IMR-90 (cell line): Measurements from ENCODE around the gene MIEF1. TPM values are rescaled to one million over a fixed set of nuclear protein-coding genes. Genes with fewer than 3 reads are reported as not detected.

Experiments used
- ATAC-seq: fragments of 200-7000 bp; cut with Tn5 transposase; 2 replicates; pipeline ENCODE4 v1.9.1; 2020; ENCODE audit warnings: low read depth, mild to moderate bottlenecking, moderate library complexity
- BruUV-seq: library from RNA; stranded (reverse); fragments of 400-500 nt; replicated peaks from 2 replicates; lab custom pipeline; 2021; lab: Mats Ljungman, UMichigan
- CTCF ChIA-PET: fragments of 300-600 bp; formaldehyde crosslinking; extraction: SDS; loops from one replicate; lab custom pipeline; 2021; ENCODE audit warnings: antibody characterized with exemption; lab: Yijun Ruan, JAX
- POLR2A ChIA-PET: fragments of 300-600 bp; sonication (Branson Sonifier 250); formaldehyde crosslinking; loops from one replicate; lab custom pipeline; 2022; ENCODE audit warnings: antibody characterized with exemption; ENCODE audit not compliant: unreplicated experiment; lab: Charles Lee
- DNase-seq: peaks from one replicate; pipeline ENCODE4 v3.0.0; 2013
- H2AFZ ChIP-seq: replicated peaks from 2 replicates; pipeline ENCODE3; 2013; ENCODE audit warnings: low read length, mild to moderate bottlenecking; ENCODE audit not compliant: poor library complexity
- H2AK5ac ChIP-seq: 2 replicates; pipeline ENCODE4 v1.6.1; 2013; ENCODE audit warnings: low read depth, low read length, inconsistent platforms
- H2AK9ac ChIP-seq: replicated peaks from 2 replicates; pipeline ENCODE3; 2013; ENCODE audit warnings: mild to moderate bottlenecking, low read depth, low read length, moderate library complexity; ENCODE audit not compliant: poor library complexity
- H2BK120ac ChIP-seq: 2 replicates; pipeline ENCODE4 v1.6.1; 2013; ENCODE audit warnings: low read depth, low read length, inconsistent platforms
- H2BK15ac ChIP-seq: 3 replicates; pipeline ENCODE4 v1.6.1; 2013; ENCODE audit warnings: low read depth, low read length, inconsistent platforms
- H2BK20ac ChIP-seq: 2 replicates; pipeline ENCODE4 v1.6.1; 2013; ENCODE audit warnings: low read depth, mild to moderate bottlenecking, inconsistent platforms, low read length, moderate library complexity
- H2BK5ac ChIP-seq: 2 replicates; pipeline ENCODE4 v1.6.1; 2013; ENCODE audit warnings: mild to moderate bottlenecking, low read depth, low read length, inconsistent platforms; ENCODE audit not compliant: poor library complexity, severe bottlenecking
- H3K14ac ChIP-seq: replicated peaks from 2 replicates; pipeline ENCODE4 v1.6.1; 2013; ENCODE audit warnings: low read depth, low read length, inconsistent platforms
- H3K18ac ChIP-seq: 2 replicates; pipeline ENCODE4 v1.6.1; 2013; ENCODE audit warnings: low read depth, low read length, control low read depth
- H3K23ac ChIP-seq: 2 replicates; pipeline ENCODE4 v1.6.1; 2013; ENCODE audit warnings: low read depth, low read length, inconsistent platforms
- H3K27ac ChIP-seq: 2 replicates; pipeline ENCODE4 v1.5.1; 2013; ENCODE audit warnings: mild to moderate bottlenecking, control low read depth, low read length; ENCODE audit not compliant: insufficient read depth
- H3K27me3 ChIP-seq: 2 replicates; pipeline ENCODE4 v1.6.1; 2013; ENCODE audit warnings: low read length; ENCODE audit not compliant: control insufficient read depth, insufficient read depth
- H3K36me3 ChIP-seq: 2 replicates; pipeline ENCODE4 v1.6.1; 2013; ENCODE audit warnings: low read length, mixed read lengths; ENCODE audit not compliant: control insufficient read depth, insufficient read depth
- H3K4ac ChIP-seq: 2 replicates; pipeline ENCODE4 v1.6.1; 2013; ENCODE audit warnings: low read depth, low read length, inconsistent platforms
- H3K4me1 ChIP-seq: 2 replicates; pipeline ENCODE4 v1.6.1; 2013; ENCODE audit warnings: low read length, mixed read lengths; ENCODE audit not compliant: control insufficient read depth, insufficient read depth
- H3K4me2 ChIP-seq: 2 replicates; pipeline ENCODE4 v1.6.1; 2013; ENCODE audit warnings: low read depth, mild to moderate bottlenecking, control low read depth, low read length, moderate library complexity
- H3K4me3 ChIP-seq: 2 replicates; pipeline ENCODE4 v1.5.1; 2013; ENCODE audit warnings: low read depth, mild to moderate bottlenecking, control low read depth, low read length, moderate library complexity; ENCODE audit not compliant: insufficient read depth
- H3K56ac ChIP-seq: 2 replicates; pipeline ENCODE4 v1.6.1; 2013; ENCODE audit warnings: low read length, inconsistent platforms; ENCODE audit not compliant: insufficient read depth; ENCODE audit errors: extremely low read depth
- H3K79me1 ChIP-seq, 2 experiments: 2 replicates each; pipeline ENCODE4 v1.6.1; 2013; ENCODE audit warnings: low read length in 2 of 2, inconsistent platforms in 1 of 2, low read depth in 1 of 2
- H3K9ac ChIP-seq: 2 replicates; pipeline ENCODE4 v1.6.1; 2013; ENCODE audit warnings: low read depth, low read length, control low read depth
- H3K9me1 ChIP-seq: 2 replicates; pipeline ENCODE4 v1.6.1; 2013; ENCODE audit warnings: low read length, inconsistent platforms; ENCODE audit not compliant: insufficient read depth
- H3K9me3 ChIP-seq: 2 replicates; pipeline ENCODE4 v1.6.1; 2013; ENCODE audit warnings: low read length; ENCODE audit not compliant: control insufficient read depth, insufficient read depth
- H4K20me1 ChIP-seq: 2 replicates; pipeline ENCODE4 v1.6.1; 2013; ENCODE audit warnings: low read length, inconsistent platforms; ENCODE audit not compliant: insufficient read depth
- H4K5ac ChIP-seq: 2 replicates; pipeline ENCODE4 v1.6.1; 2013; ENCODE audit warnings: mild to moderate bottlenecking, low read depth, low read length, control low read depth
- H4K8ac ChIP-seq, 2 experiments: 2 replicates each; pipeline ENCODE4 v1.6.1; 2013; ENCODE audit warnings: low read depth in 2 of 2, low read length in 2 of 2, control low read depth in 1 of 2, inconsistent platforms in 1 of 2
- H4K91ac ChIP-seq: 2 replicates; pipeline ENCODE4 v1.6.1; 2013; ENCODE audit warnings: low read depth, low read length, inconsistent platforms; ENCODE audit not compliant: insufficient read depth
- POLR2A ChIP-seq: IDR thresholded peaks from 2 replicates; pipeline ENCODE4 v1.6.1; 2012; ENCODE audit warnings: mild to moderate bottlenecking, low read depth, low read length
- RAD21 ChIP-seq: IDR thresholded peaks from 2 replicates; pipeline ENCODE4 v1.6.1; 2012; ENCODE audit warnings: low read length, improper control_type of control experiment
- WGBS, 2 experiments: methylation state at CpG; one replicate each; pipeline versions ENCODE4 v1.1.5 to v1.1.7; 2013; ENCODE audit warnings: missing lambda C conversion rate in 2 of 2; ENCODE audit not compliant: insufficient read length in 1 of 2; ENCODE audit errors: extremely low coverage in 2 of 2; 5-methylcytosine and 5-hydroxymethylcytosine counted together
- dilution Hi-C: fragments of 300-500 bp; cut with HindIII; formaldehyde crosslinking; loops from one replicate; pipeline ENCODE4 v1.14.3; 2018; ENCODE audit warnings: low sequenced_read_pairs; ENCODE audit not compliant: unreplicated experiment
- in situ Hi-C: fragments of 300-500 bp; cut with MboI; formaldehyde crosslinking; loops from 3 replicates; pipeline ENCODE4 v1.14.3; 2019; ENCODE audit warnings: low sequenced_read_pairs, inconsistent platforms, mixed read lengths
- intact Hi-C: fragments of 100-400 bp; cut with micrococcal nuclease; formaldehyde crosslinking; loops from 2 replicates; pipeline ENCODE4 v1.10.0; 2022
- polyA plus RNA-seq, 3 experiments: library from polyadenylated mRNA; depleted of rRNA; stranded (reverse); fragments of >200 nt; gene quantifications; 2 replicates each; pipeline ENCODE4 v1.2.3, GENCODE V29; 2012; ENCODE audit warnings: low replicate concordance in 1 of 3
- total RNA-seq: library from RNA; depleted of rRNA; stranded (reverse); fragments of >200 nt; gene quantifications from 2 replicates; pipeline ENCODE4 v1.2.3, GENCODE V29; 2012

MIEF1 gene
- total and polyA plus RNA-seq, 2 of the 4 experiments (the other 2 are of a cell fraction), result 9.7 to 16.9 TPM

DNA sequence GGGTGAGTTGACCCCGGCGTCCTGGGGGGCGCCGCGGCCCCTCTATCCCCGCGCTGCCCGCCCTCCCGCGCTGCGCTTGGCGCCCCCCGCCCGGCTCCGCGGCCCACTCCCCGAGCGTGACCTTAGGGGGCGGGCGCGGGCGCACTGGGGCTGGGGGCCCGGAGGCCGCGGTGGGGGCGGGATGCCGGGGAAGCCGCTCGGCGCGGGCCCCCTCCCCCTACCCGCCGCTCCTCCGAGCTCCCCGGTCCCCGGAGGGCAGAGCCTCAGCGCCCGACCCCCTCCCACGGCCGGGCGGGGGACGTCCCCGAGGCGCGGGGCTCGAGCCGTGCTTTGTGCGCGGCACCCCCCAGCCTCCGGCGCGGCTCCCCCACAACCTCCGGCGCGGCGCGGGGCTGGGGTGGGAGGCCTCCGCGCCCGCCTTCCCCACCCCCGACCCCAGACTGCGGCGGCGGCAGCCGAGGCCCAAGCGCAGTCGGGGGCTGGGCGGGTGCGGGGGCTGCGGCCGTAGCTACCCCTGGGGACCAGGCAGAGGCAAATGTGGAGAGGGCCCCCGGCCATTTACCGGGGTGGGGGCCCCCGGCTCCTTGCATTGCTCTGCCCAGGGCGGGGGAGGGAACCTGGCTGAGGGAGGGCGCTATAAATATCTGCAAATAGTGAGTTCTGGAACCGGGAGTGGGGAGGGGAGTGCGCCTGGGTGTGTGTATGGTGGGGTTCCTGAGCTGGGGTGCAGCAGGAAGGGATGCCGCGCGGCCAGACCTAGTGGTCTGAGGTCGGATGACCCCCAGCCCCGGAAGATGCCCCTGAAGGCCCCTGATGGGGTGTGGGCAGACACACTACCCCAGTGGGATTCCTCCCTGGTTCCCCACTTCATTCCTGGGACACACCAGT is 44.3 kb upstream of the MIEF1 start:
- Histone ChIP-seq H4K5ac (no peak overlapping the region), H3K56ac (no peak overlapping the region), H2BK20ac (no peak overlapping the region), H3K4me2 (peak overlapping the region; percentile 52; the same call in 1 of the 2 replicates), H2BK15ac (no peak overlapping the region), H2BK120ac (no peak overlapping the region), H3K9me3 (no peaks in the 10 kb centered on the region), H3K4me3 (peak overlapping the region; percentile 28), H4K20me1 (no peaks in the 10 kb centered on the region), H2BK5ac (no peak overlapping the region), H3K9me1 (no peaks in the 10 kb centered on the region; the same call in 1 of the 2 replicates), H2AFZ (peak overlapping the region; percentile 56), H3K9ac (no peak overlapping the region), H3K27me3 (peaks cover 49% of the 10 kb centered on the region), H4K91ac (no peak overlapping the region), H3K27ac (no peak overlapping the region), H3K79me1 (no peaks in the 10 kb centered on the region), H3K36me3 (no peaks in the 10 kb centered on the region), H3K23ac (no peak overlapping the region; the same call in 1 of the 2 replicates), H2AK9ac (no peak overlapping the region), H3K4ac (no peak overlapping the region), H4K8ac (no peak overlapping the region), H3K18ac (no peak overlapping the region), H3K4me1 (peaks cover 8% of the 10 kb centered on the region; the same call in 1 of the 2 replicates), H3K14ac (no peak overlapping the region; the same call in 1 of the 2 replicates), H2AK5ac (no peak overlapping the region; the same call in 1 of the 2 replicates)
- ATAC-seq (peak; percentile 35), DNase-seq (no peak)
- ChIA-PET CTCF (interaction anchor here (0.5 kb wide), 1 partner anchor 28 kb away, joined by 3 read pairs; no protein-coding TSS in a partner anchor), POLR2A (interaction anchor here (0.6 kb wide), 1 partner anchor 72 kb away, joined by 4 read pairs; no protein-coding TSS in a partner anchor)
- WGBS, 2 experiments, result 1% methylated on average over 10 of the region's 83 CpGs; no CpG with 5 or more reads in 1 of the 2 experiments
- no TSS peak for BruUV-seq
- TF ChIP-seq POLR2A (no peak), RAD21 (no peak)
- in situ Hi-C loops (no loop called here), dilution Hi-C loops (no loop called here), intact Hi-C loops (no loop called here)
